H9 (cell line): ENCODE data around the gene SLC25A3. TPM values are rescaled to one million over a fixed set of nuclear protein-coding genes. Genes with fewer than 3 reads are reported as not detected.

Experiments
- DNase-seq: peaks from one replicate; pipeline ENCODE4 v3.0.0-alpha.2; 2017
- H2AFZ ChIP-seq: one replicate; pipeline ENCODE4 v1.6.1; 2013; ENCODE audit warnings: mild to moderate bottlenecking, low read length, control low read depth, moderate library complexity
- H2AK5ac ChIP-seq: 2 replicates; pipeline ENCODE4 v1.6.1; 2013; ENCODE audit warnings: low read length, control low read depth, mixed read lengths; ENCODE audit not compliant: insufficient read length
- H2BK120ac ChIP-seq: one replicate; pipeline ENCODE4 v1.6.1; 2013; ENCODE audit warnings: low read depth, mild to moderate bottlenecking, low read length, control low read depth, inconsistent platforms; ENCODE audit not compliant: poor library complexity, severe bottlenecking
- H2BK12ac ChIP-seq: 2 replicates; pipeline ENCODE4 v1.6.1; 2013; ENCODE audit warnings: low read length, control low read depth, mixed read lengths, low read depth; ENCODE audit not compliant: insufficient read length
- H2BK15ac ChIP-seq: 2 replicates; pipeline ENCODE4 v1.6.1; 2013; ENCODE audit warnings: low read depth, low read length, control low read depth
- H2BK20ac ChIP-seq: one replicate; pipeline ENCODE4 v1.6.1; 2013; ENCODE audit warnings: low read depth, mild to moderate bottlenecking, low read length, control low read depth, inconsistent platforms; ENCODE audit not compliant: poor library complexity, severe bottlenecking
- H2BK5ac ChIP-seq: 2 replicates; pipeline ENCODE4 v1.6.1; 2013; ENCODE audit warnings: low read length, control low read depth, mixed read lengths; ENCODE audit not compliant: insufficient read length
- H3K14ac ChIP-seq: 2 replicates; pipeline ENCODE4 v1.6.1; 2013; ENCODE audit warnings: low read length, control low read depth; ENCODE audit not compliant: insufficient read depth
- H3K18ac ChIP-seq: 2 replicates; pipeline ENCODE4 v1.6.1; 2013; ENCODE audit warnings: low read depth, mild to moderate bottlenecking, mixed read lengths, low read length, control low read depth; ENCODE audit not compliant: insufficient read length
- H3K23ac ChIP-seq: 2 replicates; pipeline ENCODE4 v1.6.1; 2013; ENCODE audit warnings: low read length, control low read depth, mixed read lengths, low read depth; ENCODE audit not compliant: insufficient read length
- H3K23me2 ChIP-seq: 2 replicates; pipeline ENCODE4 v1.6.1; 2013; ENCODE audit warnings: low read depth, mild to moderate bottlenecking, mixed read lengths, low read length, control low read depth; ENCODE audit not compliant: insufficient read length, poor library complexity, severe bottlenecking
- H3K27ac ChIP-seq: 2 replicates; pipeline ENCODE4 v1.5.1; 2013; ENCODE audit warnings: low read length, control low read depth, mixed read lengths, low read depth; ENCODE audit not compliant: insufficient read length
- H3K27me3 ChIP-seq: 2 replicates; pipeline ENCODE4 v1.6.1; 2013; ENCODE audit warnings: low read length, control low read depth, inconsistent platforms; ENCODE audit not compliant: insufficient read depth
- H3K4ac ChIP-seq: 2 replicates; pipeline ENCODE4 v1.6.1; 2013; ENCODE audit warnings: low read depth, mild to moderate bottlenecking, control low read depth, inconsistent platforms, low read length, moderate library complexity
- H3K4me1 ChIP-seq: 2 replicates; pipeline ENCODE4 v1.6.1; 2013; ENCODE audit warnings: low read length, control low read depth, inconsistent platforms; ENCODE audit not compliant: insufficient read depth
- H3K4me2 ChIP-seq: 2 replicates; pipeline ENCODE4 v1.6.1; 2013; ENCODE audit warnings: low read length, control low read depth, mixed read lengths; ENCODE audit not compliant: insufficient read length, insufficient read depth
- H3K56ac ChIP-seq: 2 replicates; pipeline ENCODE4 v1.6.1; 2013; ENCODE audit warnings: low read depth, mild to moderate bottlenecking, mixed read lengths, low read length, control low read depth; ENCODE audit not compliant: insufficient read length
- H3K79me1 ChIP-seq: 2 replicates; pipeline ENCODE4 v1.6.1; 2013; ENCODE audit warnings: low read depth, mild to moderate bottlenecking, moderate library complexity, low read length, control low read depth, inconsistent platforms; ENCODE audit not compliant: insufficient read depth, poor library complexity, severe bottlenecking
- H3K79me2 ChIP-seq: 2 replicates; pipeline ENCODE4 v1.6.1; 2013; ENCODE audit warnings: low read length, control low read depth, inconsistent platforms; ENCODE audit not compliant: insufficient read depth
- H3K9ac ChIP-seq: 2 replicates; pipeline ENCODE4 v1.6.1; 2013; ENCODE audit warnings: low read length, control low read depth, mixed read lengths; ENCODE audit not compliant: insufficient read length; ENCODE audit errors: extremely low read depth
- H3K9me3 ChIP-seq: one replicate; pipeline ENCODE4 v1.6.1; 2013; ENCODE audit warnings: low read depth, low read length, inconsistent platforms; ENCODE audit not compliant: control insufficient read depth
- H3T11ph ChIP-seq: one replicate; pipeline ENCODE4 v1.6.1; 2013; ENCODE audit warnings: mild to moderate bottlenecking, low read length, control low read depth, inconsistent platforms
- H4K20me1 ChIP-seq: one replicate; pipeline ENCODE4 v1.6.1; 2013; ENCODE audit not compliant: control insufficient read depth, insufficient read length, insufficient read depth
- H4K5ac ChIP-seq: 2 replicates; pipeline ENCODE4 v1.6.1; 2013; ENCODE audit warnings: low read depth, mild to moderate bottlenecking, mixed read lengths, low read length, control low read depth; ENCODE audit not compliant: insufficient read length
- H4K8ac ChIP-seq: replicated peaks from 2 replicates; pipeline ENCODE4 v1.6.1; 2013; ENCODE audit warnings: low read length, control low read depth, mixed read lengths, low read depth; ENCODE audit not compliant: insufficient read length
- H4K91ac ChIP-seq: 2 replicates; pipeline ENCODE4 v1.6.1; 2013; ENCODE audit warnings: low read depth, mild to moderate bottlenecking, moderate library complexity, mixed read lengths, low read length, control low read depth; ENCODE audit not compliant: insufficient read length
- H3K27ac Mint-ChIP-seq, 3 experiments: 2 replicates in 2 of 3; 3 replicates in 1 of 3; pipeline ENCODE4 v1.8.0; 2020 to 2021; ENCODE audit warnings: mixed read lengths in 3 of 3, mild to moderate bottlenecking in 1 of 3, moderate library complexity in 1 of 3
- H3K27me3 Mint-ChIP-seq: 2 replicates; pipeline ENCODE4 v1.8.0; 2021; ENCODE audit warnings: low read depth, mild to moderate bottlenecking, moderate library complexity, mixed read lengths
- H3K36me3 Mint-ChIP-seq, 3 experiments: 2 replicates in 2 of 3; 3 replicates in 1 of 3; pipeline ENCODE4 v1.8.0; 2020 to 2021; ENCODE audit warnings: low read depth in 3 of 3, mixed read lengths in 3 of 3; ENCODE audit not compliant: insufficient read depth in 1 of 3
- H3K4me1 Mint-ChIP-seq, 2 experiments: 2 replicates each; pipeline ENCODE4 v1.8.0; 2020; ENCODE audit warnings: mixed read lengths in 2 of 2
- H3K4me3 Mint-ChIP-seq, 2 experiments: 2 replicates in 1 of 2; 3 replicates in 1 of 2; pipeline ENCODE4 v1.8.0; 2020 to 2021; ENCODE audit warnings: mild to moderate bottlenecking in 2 of 2, mixed read lengths in 2 of 2, moderate library complexity in 1 of 2
- H3K9me3 Mint-ChIP-seq, 2 experiments: 2 replicates in 1 of 2; 3 replicates in 1 of 2; pipeline ENCODE4 v1.8.0; 2020; ENCODE audit warnings: mild to moderate bottlenecking in 2 of 2, mixed read lengths in 2 of 2, moderate library complexity in 1 of 2
- WGBS: extraction: QIAGEN DNeasy Blood & Tissue Kit; methylation state at CpG from one replicate; pipeline ENCODE4 v1.1.7; 2013; ENCODE audit warnings: missing lambda C conversion rate, low lambda C conversion rate, mixed read lengths; ENCODE audit not compliant: insufficient read length; ENCODE audit errors: extremely low coverage; 5-methylcytosine and 5-hydroxymethylcytosine counted together
- total RNA-seq: library from RNA; stranded (reverse); gene quantifications from 2 replicates; pipeline ENCODE4 v1.2.1, GENCODE V29; 2021
- TF ChIP-seq, protein P1 (sequence below): fragments of 200-600 bp; sonication (generic); conservative IDR thresholded peaks from 3 replicates; pipeline ENCODE4 v1.8.0; 2021; ENCODE audit warnings: antibody characterized with exemption, mild to moderate bottlenecking

Gene SLC25A3
- total RNA-seq, 1 experiment from 2014 or later, result 673 TPM

DNA sequence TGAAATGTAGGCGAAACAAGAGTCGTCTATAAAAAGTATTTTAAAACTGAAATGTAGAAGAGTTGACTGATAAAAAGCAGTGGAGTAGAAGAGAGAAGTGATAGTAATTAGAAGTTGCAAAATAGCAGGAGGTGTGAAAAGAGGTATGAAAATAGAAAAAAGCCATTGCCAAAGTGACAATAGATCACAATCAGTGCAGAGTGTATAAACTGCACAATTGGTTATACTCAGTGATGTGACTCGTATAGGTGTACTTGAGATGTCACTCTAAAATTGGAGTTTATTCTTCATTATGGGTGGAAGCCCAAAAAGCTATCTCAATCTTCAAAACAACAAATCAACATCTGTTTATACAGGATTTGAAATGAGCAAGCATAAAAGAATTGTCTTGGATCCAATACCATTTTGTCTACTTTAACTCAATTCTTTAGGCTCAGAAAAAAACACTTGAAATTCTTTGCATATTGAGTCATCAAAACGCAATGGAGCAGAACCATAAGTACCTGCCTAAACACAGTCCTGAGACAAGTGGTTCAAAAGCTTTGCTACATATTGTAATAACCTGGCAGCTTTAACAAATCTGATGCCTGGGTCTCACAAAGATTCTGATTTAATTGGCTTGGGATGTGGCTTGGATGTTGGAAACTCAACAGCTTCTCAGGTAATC is 42.3 kb downstream of the SLC25A3 start:
- no peak overlapping the region for H3K27ac Mint-ChIP-seq
- H3K27me3 Mint-ChIP-seq, result no peaks in the 10 kb centered on the region
- no peak overlapping the region for H4K91ac ChIP-seq
- no peak overlapping the region for H3K18ac ChIP-seq
- no peak overlapping the region for H3K4ac ChIP-seq
- no CpG with 5 or more reads among the region's 4 CpGs for WGBS
- H4K8ac ChIP-seq, result no peak overlapping the region
- H2BK5ac ChIP-seq, result no peak overlapping the region
- no peak for DNase-seq
- H3K9me3 ChIP-seq, result no peaks in the 10 kb centered on the region
- H3T11ph ChIP-seq, result no peak overlapping the region
- no peak overlapping the region for H3K56ac ChIP-seq
- H3K4me1 Mint-ChIP-seq, result no peaks in the 10 kb centered on the region
- H3K27ac ChIP-seq, result no peak overlapping the region
- no peak overlapping the region for H2AK5ac ChIP-seq
- H3K23me2 ChIP-seq, result no peaks in the 10 kb centered on the region
- no peak overlapping the region for H2BK20ac ChIP-seq
- H4K20me1 ChIP-seq, result no peaks in the 10 kb centered on the region
- no peaks in the 10 kb centered on the region for H3K79me2 ChIP-seq
- TF ChIP-seq, protein P1, sequence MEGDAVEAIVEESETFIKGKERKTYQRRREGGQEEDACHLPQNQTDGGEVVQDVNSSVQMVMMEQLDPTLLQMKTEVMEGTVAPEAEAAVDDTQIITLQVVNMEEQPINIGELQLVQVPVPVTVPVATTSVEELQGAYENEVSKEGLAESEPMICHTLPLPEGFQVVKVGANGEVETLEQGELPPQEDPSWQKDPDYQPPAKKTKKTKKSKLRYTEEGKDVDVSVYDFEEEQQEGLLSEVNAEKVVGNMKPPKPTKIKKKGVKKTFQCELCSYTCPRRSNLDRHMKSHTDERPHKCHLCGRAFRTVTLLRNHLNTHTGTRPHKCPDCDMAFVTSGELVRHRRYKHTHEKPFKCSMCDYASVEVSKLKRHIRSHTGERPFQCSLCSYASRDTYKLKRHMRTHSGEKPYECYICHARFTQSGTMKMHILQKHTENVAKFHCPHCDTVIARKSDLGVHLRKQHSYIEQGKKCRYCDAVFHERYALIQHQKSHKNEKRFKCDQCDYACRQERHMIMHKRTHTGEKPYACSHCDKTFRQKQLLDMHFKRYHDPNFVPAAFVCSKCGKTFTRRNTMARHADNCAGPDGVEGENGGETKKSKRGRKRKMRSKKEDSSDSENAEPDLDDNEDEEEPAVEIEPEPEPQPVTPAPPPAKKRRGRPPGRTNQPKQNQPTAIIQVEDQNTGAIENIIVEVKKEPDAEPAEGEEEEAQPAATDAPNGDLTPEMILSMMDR, result no peak
- no peak overlapping the region for H3K4me3 Mint-ChIP-seq
- H3K79me1 ChIP-seq, result no peaks in the 10 kb centered on the region
- H3K4me2 ChIP-seq, result no peak overlapping the region
- H3K23ac ChIP-seq, result no peak overlapping the region
- H2BK15ac ChIP-seq, result no peak overlapping the region
- no peak overlapping the region for H2BK120ac ChIP-seq
- H3K14ac ChIP-seq, result no peak overlapping the region
- no peak overlapping the region for H2AFZ ChIP-seq
- no peak overlapping the region for H2BK12ac ChIP-seq
- H3K36me3 Mint-ChIP-seq, result peaks cover 0 to 8% (median 3%) of the 10 kb centered on the region in 3 experiments; a peak in 2 of 7 replicates
- H3K4me1 ChIP-seq, result no peaks in the 10 kb centered on the region
- no peaks in the 10 kb centered on the region for H3K27me3 ChIP-seq
- no peak overlapping the region for H4K5ac ChIP-seq
- H3K9ac ChIP-seq, result no peak overlapping the region
- no peaks in the 10 kb centered on the region for H3K9me3 Mint-ChIP-seq
